ENCODE data around the gene ADCY1.

Gene ADCY1

GRCh38 chr7:45573661-45574415 lies at the start of gene ADCY1:
Gene ADCY1, plus strand, starts transcription at chr7:45574368. Its CDS starts 176 bp downstream, at chr7:45574544.
- H3K27me3 ChIP-seq (ENCODE audit: insufficient read depth, low read length, poor library complexity, severe bottlenecking): no peaks in the 10 kb centered on the region
- H3K9me3 ChIP-seq (ENCODE audit: insufficient read depth, low read depth, low read length): no peaks in the 10 kb centered on the region
- no peak within 1 kb of the TSS for H3K4me3 ChIP-seq (ENCODE audit: low read length, poor library complexity, severe bottlenecking)
- no peaks in the 10 kb centered on the region for H3K36me3 ChIP-seq (ENCODE audit: insufficient read depth, low read length)
- no peaks in the 10 kb centered on the region for H4K20me1 ChIP-seq (ENCODE audit: insufficient read depth, low read length, poor library complexity, severe bottlenecking)
- H3K4me1 ChIP-seq (ENCODE audit: insufficient read depth, low read length, poor library complexity, severe bottlenecking): no peaks in the 10 kb centered on the region
- no peaks in the 10 kb centered on the region for H3F3A ChIP-seq (ENCODE audit: low read depth)
- TF ChIP-seq EZH2phosphoT487 (IDR thresholded peaks at IDR 0.05; ENCODE audit: borderline replicate concordance): no peak
- no peak for TF ChIP-seq CTCF (conservative IDR thresholded peaks at IDR 0.05; ENCODE audit: low read length)
- H3K79me2 ChIP-seq (ENCODE audit: insufficient read depth, low read length): no peaks in the 10 kb centered on the region
- no peak within 1 kb of the TSS for H3K4me2 ChIP-seq (ENCODE audit: low read depth, low read length, poor library complexity, severe bottlenecking)
- H2AFZ ChIP-seq (ENCODE audit: low read length): no peak within 1 kb of the TSS
- no peak within 1 kb of the TSS for H3K9ac ChIP-seq (ENCODE audit: low read depth, low read length, poor library complexity, severe bottlenecking)
- no peaks in the 10 kb centered on the region for H3K9me2 ChIP-seq (replicated peaks; ENCODE audit: low read depth, low read length)

- Histone ChIP-seq H3K79me2 (ENCODE audit: insufficient read depth, low read length) (no peaks in the 10 kb centered on the region), H4K20me1 (ENCODE audit: insufficient read depth, low read length, poor library complexity, severe bottlenecking) (no peaks in the 10 kb centered on the region), H3K9me3 (ENCODE audit: insufficient read depth, low read depth, low read length) (peaks cover 2% of the 10 kb centered on the region; the same call in 1 of the 2 replicates), H2AFZ (ENCODE audit: low read length) (no peak overlapping the region), H3K4me3 (ENCODE audit: low read length, poor library complexity, severe bottlenecking) (no peak overlapping the region), H3K9ac (ENCODE audit: low read depth, low read length, poor library complexity, severe bottlenecking) (no peak overlapping the region), H3K36me3 (ENCODE audit: insufficient read depth, low read length) (no peaks in the 10 kb centered on the region), H3K9me2 (replicated peaks; ENCODE audit: low read depth, low read length) (no peaks in the 10 kb centered on the region), H3K4me1 (ENCODE audit: insufficient read depth, low read length, poor library complexity, severe bottlenecking) (no peaks in the 10 kb centered on the region), H3F3A (ENCODE audit: low read depth) (no peaks in the 10 kb centered on the region), H3K4me2 (ENCODE audit: low read depth, low read length, poor library complexity, severe bottlenecking) (no peak overlapping the region), H3K27me3 (ENCODE audit: insufficient read depth, low read length, poor library complexity, severe bottlenecking) (no peaks in the 10 kb centered on the region)
- no peak for TF ChIP-seq EZH2phosphoT487 (IDR thresholded peaks at IDR 0.05; ENCODE audit: borderline replicate concordance)
- no peak for TF ChIP-seq CTCF (conservative IDR thresholded peaks at IDR 0.05; ENCODE audit: low read length)
Measured at GRCh38 chr7:45524445-45524844, 49.7 kb upstream of the ADCY1 start.

GRCh38 chr7:45525057-45525456 lies 49.1 kb upstream of the ADCY1 start:
- TF ChIP-seq EZH2phosphoT487 (IDR thresholded peaks at IDR 0.05; ENCODE audit: borderline replicate concordance) (no peak), CTCF (conservative IDR thresholded peaks at IDR 0.05; ENCODE audit: low read length) (no peak)
- no peaks in the 10 kb centered on the region for H3K36me3 ChIP-seq (ENCODE audit: insufficient read depth, low read length)
- no peaks in the 10 kb centered on the region for H4K20me1 ChIP-seq (ENCODE audit: insufficient read depth, low read length, poor library complexity, severe bottlenecking)
- H3K4me2 ChIP-seq (ENCODE audit: low read depth, low read length, poor library complexity, severe bottlenecking): no peak overlapping the region
- H2AFZ ChIP-seq (ENCODE audit: low read length): no peak overlapping the region
- H3K79me2 ChIP-seq (ENCODE audit: insufficient read depth, low read length): no peaks in the 10 kb centered on the region
- H3K9ac ChIP-seq (ENCODE audit: low read depth, low read length, poor library complexity, severe bottlenecking): no peak overlapping the region
- no peaks in the 10 kb centered on the region for H3F3A ChIP-seq (ENCODE audit: low read depth)
- H3K4me3 ChIP-seq (ENCODE audit: low read length, poor library complexity, severe bottlenecking): no peak overlapping the region
- no peaks in the 10 kb centered on the region for H3K4me1 ChIP-seq (ENCODE audit: insufficient read depth, low read length, poor library complexity, severe bottlenecking)
- no peaks in the 10 kb centered on the region; the same call in 1 of the 2 replicates for H3K9me3 ChIP-seq (ENCODE audit: insufficient read depth, low read depth, low read length)
- H3K27me3 ChIP-seq (ENCODE audit: insufficient read depth, low read length, poor library complexity, severe bottlenecking): no peaks in the 10 kb centered on the region
- H3K9me2 ChIP-seq (replicated peaks; ENCODE audit: low read depth, low read length): no peaks in the 10 kb centered on the region

Measured in Loucy (cell line).